MM.1S (cell line): ENCODE results near the gene BMERB1.

Source experiments
- DNase-seq: peaks from one replicate; pipeline ENCODE4 v3.0.0-alpha.2; 2015
- H2AFZ ChIP-seq: fragments of 300-600 bp; sonication (generic); 2 replicates; pipeline ENCODE4 v1.6.0; 2016; ENCODE audit warnings: antibody characterized with exemption, low read length
- H3F3A ChIP-seq: fragments of 300-600 bp; sonication (generic); 2 replicates; pipeline ENCODE4 v1.6.1; 2016; ENCODE audit warnings: mild to moderate bottlenecking, antibody characterized with exemption, low read length, moderate library complexity, mixed read lengths; ENCODE audit not compliant: insufficient read depth
- H3K27ac ChIP-seq: fragments of 300-600 bp; sonication (generic); 2 replicates; pipeline ENCODE4 v1.5.1; 2016; ENCODE audit warnings: mild to moderate bottlenecking, low read length
- H3K27me3 ChIP-seq: fragments of 300-600 bp; sonication (generic); replicated peaks from 2 replicates; pipeline ENCODE4 v1.6.0; 2016; ENCODE audit warnings: low read length; ENCODE audit not compliant: insufficient read depth
- H3K36me3 ChIP-seq: fragments of 300-600 bp; sonication (generic); replicated peaks from 2 replicates; pipeline ENCODE4 v1.6.1; 2016; ENCODE audit warnings: mild to moderate bottlenecking, low read length, mixed read lengths; ENCODE audit not compliant: insufficient read depth
- H3K4me1 ChIP-seq: fragments of 300-600 bp; sonication (generic); 2 replicates; pipeline ENCODE4 v1.6.1; 2016; ENCODE audit warnings: low read length, mixed read lengths
- H3K4me2 ChIP-seq: fragments of 300-600 bp; sonication (generic); 2 replicates; pipeline ENCODE4 v1.6.0; 2016; ENCODE audit warnings: low read depth, low read length
- H3K4me3 ChIP-seq: fragments of 300-600 bp; sonication (generic); 2 replicates; pipeline ENCODE4 v1.5.1; 2016; ENCODE audit warnings: low read length, mixed read lengths
- H3K79me2 ChIP-seq: fragments of 300-600 bp; sonication (generic); 2 replicates; pipeline ENCODE4 v1.6.1; 2016; ENCODE audit warnings: mixed run types, low read length, mixed read lengths
- H3K9ac ChIP-seq: fragments of 300-600 bp; sonication (generic); 2 replicates; pipeline ENCODE4 v1.6.1; 2016; ENCODE audit warnings: low read length, mixed read lengths
- H3K9me2 ChIP-seq: fragments of 300-600 bp; sonication (generic); replicated peaks from 2 replicates; pipeline ENCODE4 v1.6.1; 2016; ENCODE audit warnings: mild to moderate bottlenecking, low read length, mixed read lengths; ENCODE audit not compliant: insufficient read depth
- H3K9me3 ChIP-seq: fragments of 300-600 bp; sonication (generic); replicated peaks from 2 replicates; pipeline ENCODE4 v1.6.1; 2016; ENCODE audit warnings: mild to moderate bottlenecking, low read length, mixed read lengths; ENCODE audit not compliant: insufficient read depth
- H4K20me1 ChIP-seq: fragments of 300-600 bp; sonication (generic); 2 replicates; pipeline ENCODE4 v1.6.1; 2016; ENCODE audit warnings: mild to moderate bottlenecking, low read length, moderate library complexity, mixed read lengths; ENCODE audit not compliant: insufficient read depth
- EZH2 ChIP-seq: fragments of 300-600 bp; sonication (generic); optimal IDR thresholded peaks from 2 replicates; pipeline ENCODE3; 2017; ENCODE audit warnings: low read depth, mild to moderate bottlenecking, antibody characterized with exemption, low read length, mixed read lengths
- EZH2phosphoT487 ChIP-seq: fragments of 300-600 bp; sonication (generic); IDR thresholded peaks from 2 replicates; pipeline ENCODE4 v1.6.1; 2018; ENCODE audit warnings: antibody characterized with exemption, low read length
- TF ChIP-seq, protein P1 (sequence below): fragments of 300-600 bp; sonication (generic); IDR thresholded peaks from 2 replicates; pipeline ENCODE4 v1.5.1; 2016; ENCODE audit warnings: antibody characterized with exemption, low read length, mixed read lengths

The BMERB1 gene

GRCh38 chr16:15610369-15610871, 176.0 kb downstream of the BMERB1 start:
- no peak for DNase-seq
- no peak overlapping the region for H3K27ac ChIP-seq
- H3K27me3 ChIP-seq = no peaks in the 10 kb centered on the region
- no peaks in the 10 kb centered on the region for H3K9me3 ChIP-seq
- H3K36me3 ChIP-seq = 0 out of 2 replicates have a peak, but pooled peaks cover 4% of the 10 kb centered on the region
- TF ChIP-seq, protein P1, sequence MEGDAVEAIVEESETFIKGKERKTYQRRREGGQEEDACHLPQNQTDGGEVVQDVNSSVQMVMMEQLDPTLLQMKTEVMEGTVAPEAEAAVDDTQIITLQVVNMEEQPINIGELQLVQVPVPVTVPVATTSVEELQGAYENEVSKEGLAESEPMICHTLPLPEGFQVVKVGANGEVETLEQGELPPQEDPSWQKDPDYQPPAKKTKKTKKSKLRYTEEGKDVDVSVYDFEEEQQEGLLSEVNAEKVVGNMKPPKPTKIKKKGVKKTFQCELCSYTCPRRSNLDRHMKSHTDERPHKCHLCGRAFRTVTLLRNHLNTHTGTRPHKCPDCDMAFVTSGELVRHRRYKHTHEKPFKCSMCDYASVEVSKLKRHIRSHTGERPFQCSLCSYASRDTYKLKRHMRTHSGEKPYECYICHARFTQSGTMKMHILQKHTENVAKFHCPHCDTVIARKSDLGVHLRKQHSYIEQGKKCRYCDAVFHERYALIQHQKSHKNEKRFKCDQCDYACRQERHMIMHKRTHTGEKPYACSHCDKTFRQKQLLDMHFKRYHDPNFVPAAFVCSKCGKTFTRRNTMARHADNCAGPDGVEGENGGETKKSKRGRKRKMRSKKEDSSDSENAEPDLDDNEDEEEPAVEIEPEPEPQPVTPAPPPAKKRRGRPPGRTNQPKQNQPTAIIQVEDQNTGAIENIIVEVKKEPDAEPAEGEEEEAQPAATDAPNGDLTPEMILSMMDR = no peak
- TF ChIP-seq EZH2phosphoT487 (no peak), EZH2 (no peak)
- H3K4me2 ChIP-seq = no peak overlapping the region
- H3K4me1 ChIP-seq = no peaks in the 10 kb centered on the region
- no peak overlapping the region for H2AFZ ChIP-seq
- no peaks in the 10 kb centered on the region for H4K20me1 ChIP-seq
- H3F3A ChIP-seq = no peaks in the 10 kb centered on the region
- H3K4me3 ChIP-seq = no peak overlapping the region
- no peaks in the 10 kb centered on the region for H3K9me2 ChIP-seq
- H3K9ac ChIP-seq = no peak overlapping the region
- H3K79me2 ChIP-seq = no peaks in the 10 kb centered on the region

DNA sequence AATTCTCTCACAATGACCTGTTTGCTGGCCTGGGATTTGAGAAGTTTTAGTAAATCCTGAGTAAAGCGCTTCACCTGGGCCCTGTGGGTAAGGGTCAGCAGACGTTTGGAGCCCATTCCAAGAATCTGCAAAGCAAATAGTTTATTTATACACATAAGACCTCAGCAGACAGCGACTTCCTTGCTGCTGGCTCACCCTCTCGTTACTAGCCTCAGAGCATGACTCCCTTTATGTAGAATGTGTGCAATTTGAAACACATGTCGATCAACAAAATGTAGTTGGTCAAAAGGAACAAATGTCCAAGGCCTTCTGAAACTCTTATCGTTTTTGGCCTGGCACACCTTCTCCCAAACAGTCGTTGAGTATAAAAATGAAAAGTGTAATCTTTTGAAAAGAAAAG, 177.2 kb downstream of the BMERB1 start:
- H3K9me3 ChIP-seq = no peaks in the 10 kb centered on the region
- no peaks in the 10 kb centered on the region for H3F3A ChIP-seq
- no peaks in the 10 kb centered on the region for H3K27me3 ChIP-seq
- DNase-seq = no peak
- no peak overlapping the region for H2AFZ ChIP-seq
- no peaks in the 10 kb centered on the region for H3K4me1 ChIP-seq
- no peak overlapping the region for H3K9ac ChIP-seq
- H3K36me3 ChIP-seq = 0 out of 2 replicates have a peak, but pooled peaks cover 4% of the 10 kb centered on the region
- H3K79me2 ChIP-seq = no peaks in the 10 kb centered on the region
- no peak overlapping the region for H3K27ac ChIP-seq
- H4K20me1 ChIP-seq = no peaks in the 10 kb centered on the region
- no peaks in the 10 kb centered on the region for H3K9me2 ChIP-seq
- TF ChIP-seq EZH2 (no peak), EZH2phosphoT487 (no peak)
- H3K4me2 ChIP-seq = no peak overlapping the region
- no peak overlapping the region for H3K4me3 ChIP-seq

- H3K9me2 ChIP-seq = no peaks in the 10 kb centered on the region
- H3K9me3 ChIP-seq = no peaks in the 10 kb centered on the region
- no peaks in the 10 kb centered on the region for H3F3A ChIP-seq
- no peak overlapping the region for H3K4me3 ChIP-seq
- H4K20me1 ChIP-seq = no peaks in the 10 kb centered on the region
- H3K79me2 ChIP-seq = no peaks in the 10 kb centered on the region
- no peak for TF ChIP-seq EZH2phosphoT487
- no peak for TF ChIP-seq EZH2
- TF ChIP-seq, protein P1 = no peak
- no peaks in the 10 kb centered on the region for H3K4me1 ChIP-seq
- no peak overlapping the region for H3K9ac ChIP-seq
- H2AFZ ChIP-seq = no peak overlapping the region
- H3K4me2 ChIP-seq = no peak overlapping the region
- H3K27me3 ChIP-seq = no peaks in the 10 kb centered on the region
- 0 out of 2 replicates have a peak, but pooled peaks cover 4% of the 10 kb centered on the region for H3K36me3 ChIP-seq
- no peak for DNase-seq
- no peak overlapping the region for H3K27ac ChIP-seq
Measured at GRCh38 chr16:15613676-15614075, 179.3 kb downstream of the BMERB1 start.

- no peak overlapping the region for H3K27ac ChIP-seq
- H3K4me3 ChIP-seq = no peak overlapping the region
- TF ChIP-seq EZH2phosphoT487 = no peak
- no peak for TF ChIP-seq EZH2
- TF ChIP-seq, protein P1 = no peak
- no peaks in the 10 kb centered on the region for H3K9me3 ChIP-seq
- 0 out of 2 replicates have a peak, but pooled peaks cover 4% of the 10 kb centered on the region for H3K36me3 ChIP-seq
- H3K4me1 ChIP-seq = no peaks in the 10 kb centered on the region
- H3F3A ChIP-seq = no peaks in the 10 kb centered on the region
- no peaks in the 10 kb centered on the region for H3K27me3 ChIP-seq
- no peak overlapping the region for H3K4me2 ChIP-seq
- no peak overlapping the region for H3K9ac ChIP-seq
- DNase-seq = no peak
- no peaks in the 10 kb centered on the region for H3K9me2 ChIP-seq
- no peak overlapping the region for H2AFZ ChIP-seq
- H4K20me1 ChIP-seq = no peaks in the 10 kb centered on the region
- H3K79me2 ChIP-seq = no peaks in the 10 kb centered on the region
Measured at GRCh38 chr16:15616012-15616411, 181.6 kb downstream of the BMERB1 start.
